Vagina (tissue), 2 donors: ENCODE results near the gene MIOS.

ENCODE experiments used
- CTCF ChIP-seq, 3 experiments: fragments of 450-650 bp in 2 of 3; fragments of 200-600 bp in 1 of 3; sonication (generic) in 1 of 3; IDR thresholded peaks; one replicate each; pipeline ENCODE4 v1.5.1; 2017 to 2019; ENCODE audit warnings: antibody characterized with exemption in 3 of 3, mild to moderate bottlenecking in 2 of 3, moderate library complexity in 2 of 3
- POLR2A ChIP-seq, 2 donors: fragments of 450-650 bp; IDR thresholded peaks; one replicate each; pipeline ENCODE4 v1.6.1; 2017; ENCODE audit warnings: antibody characterized with exemption in 2 of 2, mild to moderate bottlenecking in 2 of 2, moderate library complexity in 2 of 2
- POLR2AphosphoS5 ChIP-seq, 2 donors: sonication (generic); formaldehyde crosslinking; IDR thresholded peaks; one replicate each; pipeline ENCODE4 v1.9.0; 2017; ENCODE audit warnings: antibody characterized with exemption in 2 of 2, mild to moderate bottlenecking in 2 of 2, low read depth in 1 of 2; ENCODE audit not compliant: insufficient read depth in 1 of 2

GRCh38 chr7:7612519-7612918, 45.8 kb downstream of the MIOS start:
- no peak for TF ChIP-seq CTCF (IDR thresholded peaks at IDR 0.05)
- TF ChIP-seq POLR2A (IDR thresholded peaks at IDR 0.05): no peak
- no peak for TF ChIP-seq POLR2AphosphoS5 (IDR thresholded peaks at IDR 0.05; ENCODE audit: insufficient read depth in 1 of 2, low read depth in 1 of 2)
